ENCODE results near the gene RNF31.

GRCh38 chr14:24179961-24180796 lies 32.9 kb downstream of the RNF31 start:
- TF ChIP-seq, protein P1, sequence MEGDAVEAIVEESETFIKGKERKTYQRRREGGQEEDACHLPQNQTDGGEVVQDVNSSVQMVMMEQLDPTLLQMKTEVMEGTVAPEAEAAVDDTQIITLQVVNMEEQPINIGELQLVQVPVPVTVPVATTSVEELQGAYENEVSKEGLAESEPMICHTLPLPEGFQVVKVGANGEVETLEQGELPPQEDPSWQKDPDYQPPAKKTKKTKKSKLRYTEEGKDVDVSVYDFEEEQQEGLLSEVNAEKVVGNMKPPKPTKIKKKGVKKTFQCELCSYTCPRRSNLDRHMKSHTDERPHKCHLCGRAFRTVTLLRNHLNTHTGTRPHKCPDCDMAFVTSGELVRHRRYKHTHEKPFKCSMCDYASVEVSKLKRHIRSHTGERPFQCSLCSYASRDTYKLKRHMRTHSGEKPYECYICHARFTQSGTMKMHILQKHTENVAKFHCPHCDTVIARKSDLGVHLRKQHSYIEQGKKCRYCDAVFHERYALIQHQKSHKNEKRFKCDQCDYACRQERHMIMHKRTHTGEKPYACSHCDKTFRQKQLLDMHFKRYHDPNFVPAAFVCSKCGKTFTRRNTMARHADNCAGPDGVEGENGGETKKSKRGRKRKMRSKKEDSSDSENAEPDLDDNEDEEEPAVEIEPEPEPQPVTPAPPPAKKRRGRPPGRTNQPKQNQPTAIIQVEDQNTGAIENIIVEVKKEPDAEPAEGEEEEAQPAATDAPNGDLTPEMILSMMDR (IDR thresholded peaks at IDR 0.05; ENCODE audit: extremely low read depth in 1 of 2, insufficient read depth in 1 of 2, low read depth in 1 of 2, low read length in 2 of 2): no peak
- TF ChIP-seq POLR2A (IDR thresholded peaks at IDR 0.05; ENCODE audit: low read depth, low read length): no peak
- no peak for TF ChIP-seq EZH2 (IDR thresholded peaks at IDR 0.05; ENCODE audit: borderline replicate concordance, low read depth, low read length, severe bottlenecking)
- no peak for TF ChIP-seq MYC (IDR thresholded peaks at IDR 0.05; ENCODE audit: low read depth, low read length)
- TF ChIP-seq POLR2AphosphoS5 (IDR thresholded peaks at IDR 0.05; ENCODE audit: insufficient read depth, low read depth, low read length): no peak
- no peak for TF ChIP-seq MAX (IDR thresholded peaks at IDR 0.05; ENCODE audit: insufficient read depth, insufficient read length)
